HG03025 (cell line): ENCODE data around the gene CYP4F2.
A peak's percentile ranks its signal among the peaks of the same experiment; 100 is the strongest.
"Not testable (repeated sequence)": the region's sequence is repeated elsewhere in the genome, so short reads cannot be mapped to it uniquely, and the experiment has no call there.

Experiments
- ATAC-seq: cut with Tn5 transposase; IDR thresholded peaks from one replicate; pipeline ENCODE4 v1.9.1; 2021; ENCODE audit warnings: mild to moderate bottlenecking, moderate library complexity; ENCODE audit not compliant: unreplicated experiment, low FRiP score

CYP4F2 gene

GRCh38 chr19:15862444-15862843, 35.4 kb downstream of the CYP4F2 start:
- no peak for ATAC-seq

GRCh38 chr19:15860522-15860921, 37.4 kb downstream of the CYP4F2 start:
- ATAC-seq, result no peak

DNA sequence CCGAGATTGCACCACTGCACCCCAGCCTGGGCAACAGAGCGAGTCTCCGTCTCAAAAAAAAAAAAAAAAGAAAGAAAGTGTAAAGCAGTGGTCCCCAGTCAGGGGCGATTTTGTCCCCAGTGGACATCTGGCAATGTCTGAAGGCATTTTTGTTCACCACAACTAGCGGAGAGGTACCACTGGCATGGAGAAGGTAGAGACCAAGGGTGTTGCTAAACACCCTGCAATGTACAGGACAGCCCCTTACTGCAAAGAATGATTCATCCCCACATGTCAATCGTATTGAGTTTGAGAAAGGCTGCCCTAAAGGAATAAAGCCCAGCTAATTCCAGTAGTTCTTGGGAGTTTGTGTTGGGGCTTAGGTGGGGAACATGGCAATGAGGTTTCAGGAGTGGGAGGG, 38.7 kb downstream of the CYP4F2 start:
- ATAC-seq, result no peak

DNA sequence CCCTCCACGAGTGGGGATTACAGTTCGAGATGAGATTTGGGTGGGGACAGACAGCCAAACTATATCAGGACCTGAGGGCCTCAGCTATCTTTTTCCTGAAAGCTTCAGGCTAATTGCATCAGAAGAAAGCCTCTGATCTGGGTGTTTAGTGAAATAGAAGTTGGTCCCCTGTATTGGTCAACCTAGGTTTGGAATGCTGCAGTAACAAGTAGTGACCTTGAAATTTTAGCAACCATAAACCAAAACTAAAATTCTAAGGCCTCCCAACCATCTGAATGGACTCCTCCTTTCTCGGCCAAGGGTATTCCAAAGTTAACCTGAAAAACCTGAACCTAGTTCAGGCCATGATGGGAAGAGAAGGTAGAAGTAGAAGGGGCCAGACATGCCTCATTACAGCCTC, 47.5 kb downstream of the CYP4F2 start:
- no peak for ATAC-seq

DNA sequence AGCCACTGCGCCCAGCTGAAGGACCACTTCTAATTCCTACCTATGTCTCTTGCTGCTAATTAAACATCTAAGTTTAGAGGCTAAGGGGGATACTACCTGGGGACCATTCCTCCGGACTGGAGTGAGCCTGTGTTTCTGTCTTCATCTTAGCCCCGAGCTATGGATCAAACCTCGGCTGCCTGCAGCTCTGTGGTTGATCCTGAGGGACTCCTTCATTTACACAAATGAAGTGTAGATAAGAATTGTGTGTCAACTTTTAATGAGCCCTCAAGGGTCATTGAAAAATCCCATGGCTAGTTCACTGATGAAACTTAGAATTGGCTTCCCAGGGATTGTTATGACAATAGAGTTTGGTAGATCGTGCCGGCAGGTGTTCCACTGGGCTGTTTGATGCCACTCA, 51.0 kb downstream of the CYP4F2 start:
- ATAC-seq, result no peak

DNA sequence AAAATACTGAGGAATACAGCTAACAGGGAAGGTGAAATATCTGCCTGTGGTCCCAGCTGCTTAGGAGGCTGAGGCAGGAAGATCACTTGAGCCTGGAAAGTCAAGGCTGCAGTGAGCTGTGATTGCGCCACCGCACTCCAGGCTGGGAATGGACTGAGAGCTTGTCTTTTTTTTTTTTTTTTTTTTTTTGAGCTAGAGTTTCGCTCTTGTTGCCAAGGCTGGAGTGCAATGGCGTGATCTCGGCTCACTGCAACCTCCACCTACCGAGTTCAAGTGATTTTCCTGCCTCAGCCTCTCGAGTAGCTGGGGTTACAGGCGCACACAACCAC, 54.0 kb downstream of the CYP4F2 start:
- not testable (repeated sequence) for ATAC-seq

GRCh38 chr19:15843203-15843893, 54.5 kb downstream of the CYP4F2 start:
- ATAC-seq, result no peak

GRCh38 chr19:15841875-15842569, 55.9 kb downstream of the CYP4F2 start:
- ATAC-seq, result no peak

DNA sequence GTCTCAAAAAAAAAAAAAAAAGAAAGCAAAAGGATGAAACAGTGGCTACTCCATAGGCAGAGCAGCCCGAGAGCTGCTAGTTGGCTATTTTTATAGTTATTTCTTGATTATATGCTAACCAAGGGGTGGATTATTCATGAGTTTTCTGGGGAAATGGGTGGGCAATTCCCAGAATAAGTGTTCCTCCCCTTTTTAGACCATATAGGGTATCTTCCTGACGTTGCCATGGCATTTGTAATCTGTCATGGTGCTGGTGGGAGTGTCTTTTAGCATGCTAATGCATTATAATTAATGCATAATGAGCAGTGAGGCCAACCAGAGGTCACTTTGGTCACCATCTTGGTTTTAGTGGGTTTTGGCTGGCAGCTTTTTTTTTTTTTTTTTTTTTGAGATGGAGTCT, 57.0 kb downstream of the CYP4F2 start:
- no peak for ATAC-seq

DNA sequence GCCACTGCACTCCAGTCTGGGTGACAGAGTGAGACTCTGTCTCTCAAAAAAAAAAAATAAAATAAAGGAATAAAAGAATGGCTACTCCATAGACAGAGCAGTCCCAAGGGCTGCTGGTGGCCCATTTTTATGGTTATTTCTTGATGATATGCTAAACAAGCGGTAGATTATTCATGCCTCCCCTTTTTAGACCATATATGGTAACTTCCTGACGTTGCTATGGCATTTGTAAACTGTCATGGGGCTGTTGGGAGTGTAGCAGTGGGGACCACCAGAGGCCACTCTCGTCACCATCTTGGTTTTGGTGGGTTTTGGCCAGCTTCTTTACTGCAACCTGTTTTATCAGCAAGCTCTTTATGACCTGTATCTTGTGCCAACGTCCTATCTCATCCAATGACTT, 58.0 kb downstream of the CYP4F2 start:
- ATAC-seq, result not testable (repeated sequence)

DNA sequence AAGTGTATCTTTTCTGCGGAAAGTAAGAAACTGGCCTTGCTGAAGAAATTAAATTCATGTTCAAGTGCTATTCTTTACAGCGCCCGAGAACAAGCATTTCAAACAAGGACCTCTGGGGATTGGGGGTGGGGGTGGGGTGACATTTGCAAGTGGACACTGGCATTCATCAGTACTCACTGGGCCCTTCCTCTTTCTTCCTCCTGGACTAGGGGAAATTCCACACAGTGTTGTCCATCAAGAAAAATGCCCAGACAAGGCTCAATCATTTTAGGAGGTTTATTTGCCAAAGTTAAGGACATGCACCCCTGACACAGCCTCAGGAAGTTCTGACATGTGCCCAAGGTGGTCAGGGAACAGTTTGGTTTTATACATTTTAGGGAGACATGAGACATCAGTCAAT, 59.5 kb downstream of the CYP4F2 start:
- no peak for ATAC-seq

- ATAC-seq, result no peak
These were observed 60.6 kb downstream of the CYP4F2 start for GRCh38 chr19:15837221-15837731.

DNA sequence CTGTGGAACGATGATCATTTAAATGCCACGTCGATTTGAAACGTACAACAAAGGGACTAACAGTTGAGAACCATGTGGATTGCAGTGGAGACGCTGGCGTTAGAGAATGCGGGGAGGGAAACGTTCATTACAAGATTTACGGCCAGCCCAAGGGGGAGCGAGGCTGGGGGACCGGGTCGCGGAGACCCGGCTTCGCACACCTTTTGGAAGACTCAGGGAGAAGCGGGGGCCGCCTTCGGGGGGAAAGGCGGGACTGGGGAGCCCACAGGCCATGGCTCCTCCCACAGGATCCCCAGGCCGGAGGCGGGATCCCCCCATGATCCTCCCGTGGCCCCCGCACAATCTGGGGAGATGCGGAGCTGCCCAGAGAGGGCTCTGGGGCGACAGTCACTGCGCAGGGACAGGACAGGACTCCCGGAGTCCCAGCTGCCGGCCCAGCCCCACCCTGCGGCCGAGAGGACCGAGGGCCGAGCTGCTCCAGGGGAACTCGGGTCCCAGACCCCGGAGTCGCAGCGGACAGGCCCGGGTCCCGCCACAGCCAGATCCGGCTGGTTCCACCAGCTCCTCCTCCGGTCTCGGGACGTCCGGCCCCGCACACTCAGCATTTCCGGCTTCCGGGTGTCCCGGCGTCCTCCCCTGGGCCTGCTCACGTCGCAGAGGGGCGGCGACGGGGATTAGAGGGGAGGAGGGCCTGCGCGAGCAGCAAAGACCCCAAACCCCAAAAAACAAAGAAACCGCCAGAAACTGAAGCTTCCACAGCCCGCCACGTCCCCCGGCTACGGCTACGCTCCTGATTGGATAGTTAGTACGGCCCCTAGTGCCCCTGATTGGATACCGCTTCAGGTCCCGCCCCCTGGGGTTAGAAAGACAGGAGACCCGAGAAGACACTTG, 61.3 kb downstream of the CYP4F2 start:
- ATAC-seq, result peak; percentile 95

- ATAC-seq, result not testable (repeated sequence)
These were observed 62.1 kb downstream of the CYP4F2 start for GRCh38 chr19:15835565-15836329.

DNA sequence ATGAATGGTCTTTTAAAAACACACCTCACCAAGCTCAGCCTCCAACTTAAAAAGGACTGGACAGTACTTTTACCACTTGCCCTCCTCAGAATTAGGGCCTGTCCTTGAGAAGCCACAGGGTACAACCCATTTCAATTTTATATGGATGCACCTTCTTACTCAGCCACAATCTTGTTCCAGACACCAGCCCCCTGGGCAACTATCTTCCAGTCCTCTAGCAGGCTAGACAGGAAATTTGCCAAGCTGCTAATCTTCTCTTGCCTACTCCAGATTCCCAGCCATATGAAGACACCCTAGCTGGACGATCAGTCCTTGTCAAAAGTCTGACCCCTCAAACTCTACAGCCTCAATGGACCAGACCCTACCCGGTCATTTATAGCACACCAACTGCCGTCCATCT, 63.6 kb downstream of the CYP4F2 start:
- ATAC-seq, result not testable (repeated sequence)

DNA sequence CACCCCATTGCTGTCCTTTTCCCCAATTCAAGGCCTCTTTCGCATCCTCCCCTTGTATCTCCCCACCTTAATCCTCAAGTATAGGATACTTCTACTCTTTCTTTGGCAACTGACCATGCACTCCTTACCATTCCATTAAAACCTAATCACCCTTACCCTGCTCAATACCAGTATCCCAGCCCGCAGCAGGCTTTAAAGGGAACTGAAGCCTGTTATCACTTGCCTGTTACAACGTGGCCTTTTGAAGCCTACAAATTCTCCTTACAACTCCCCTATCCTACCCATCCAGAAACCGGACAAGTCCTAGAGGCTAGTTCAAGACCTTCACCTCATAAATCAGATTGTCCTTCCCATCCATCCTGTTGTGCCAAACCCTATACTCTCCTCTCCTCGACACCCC, 66.2 kb downstream of the CYP4F2 start:
- ATAC-seq, result no peak

DNA sequence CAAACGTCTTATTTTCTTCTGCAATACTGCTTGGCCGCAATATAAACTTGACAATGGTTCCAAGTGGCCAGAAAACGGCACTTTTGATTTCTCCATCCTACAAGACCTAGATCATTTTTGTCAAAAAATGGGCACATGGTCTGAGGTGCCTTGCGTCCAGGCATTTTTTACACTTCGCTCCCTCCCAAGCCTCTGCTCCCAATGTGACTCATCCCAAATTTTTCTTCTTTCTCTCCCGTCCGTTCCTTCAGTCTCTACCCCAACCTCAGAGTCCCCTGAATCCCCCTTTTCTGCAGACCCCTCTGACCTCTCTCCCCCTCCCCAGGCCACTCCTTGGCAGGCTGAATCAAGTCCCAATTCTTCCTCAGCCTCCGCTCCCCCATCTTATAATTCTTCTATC, 68.1 kb downstream of the CYP4F2 start:
- ATAC-seq, result no peak

GRCh38 chr19:15829306-15829698, 68.6 kb downstream of the CYP4F2 start:
- no peak for ATAC-seq

- not testable (repeated sequence) for ATAC-seq
These were observed 69.1 kb downstream of the CYP4F2 start for GRCh38 chr19:15828611-15829305.

GRCh38 chr19:15828121-15828610, 69.7 kb downstream of the CYP4F2 start:
- no peak for ATAC-seq
